DND-41 (cell line): ENCODE results near the gene FUBP3.

ENCODE experiments used
- CTCF ChIP-seq: IDR thresholded peaks from 2 replicates; pipeline ENCODE4 v1.5.1; 2012; ENCODE audit warnings: borderline replicate concordance, low read length, moderate library complexity, mild to moderate bottlenecking; ENCODE audit not compliant: poor library complexity, severe bottlenecking; ENCODE audit errors: extremely low read depth
- EZH2 ChIP-seq: IDR thresholded peaks from 3 replicates; pipeline ENCODE4 v1.6.1; 2012; ENCODE audit warnings: borderline replicate concordance, low read depth, mild to moderate bottlenecking, moderate library complexity, low read length, inconsistent platforms; ENCODE audit not compliant: severe bottlenecking

GRCh38 chr9:130548103-130548502 is 31.3 kb upstream of the FUBP3 start:
- no peak for TF ChIP-seq CTCF
- TF ChIP-seq EZH2, result no peak
